ENCODE results near the gene CTXN1.

DNA sequence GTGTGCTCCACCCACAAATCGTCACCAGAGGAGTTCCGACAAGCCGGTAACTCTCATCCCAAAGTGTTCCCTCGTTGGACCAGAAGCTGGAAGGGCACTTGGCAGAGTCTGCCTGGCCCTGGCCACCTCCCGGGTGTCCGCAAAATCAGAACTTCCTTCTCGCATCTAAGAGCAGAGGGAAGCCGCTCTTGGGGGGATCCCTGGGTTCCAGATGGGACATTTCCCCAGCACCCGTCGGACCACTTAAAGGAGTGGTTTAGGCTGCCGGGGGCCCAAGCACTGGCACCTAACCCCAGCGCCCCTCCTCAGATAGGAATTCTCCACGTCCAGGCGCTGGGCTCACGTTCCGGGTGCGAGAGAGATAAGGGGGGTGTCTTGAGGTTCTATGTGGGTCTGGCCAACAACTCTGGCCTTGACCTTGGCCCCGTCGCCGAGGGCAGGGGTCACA, 23.1 kb downstream of the CTXN1 start:
- TF ChIP-seq, protein P1, sequence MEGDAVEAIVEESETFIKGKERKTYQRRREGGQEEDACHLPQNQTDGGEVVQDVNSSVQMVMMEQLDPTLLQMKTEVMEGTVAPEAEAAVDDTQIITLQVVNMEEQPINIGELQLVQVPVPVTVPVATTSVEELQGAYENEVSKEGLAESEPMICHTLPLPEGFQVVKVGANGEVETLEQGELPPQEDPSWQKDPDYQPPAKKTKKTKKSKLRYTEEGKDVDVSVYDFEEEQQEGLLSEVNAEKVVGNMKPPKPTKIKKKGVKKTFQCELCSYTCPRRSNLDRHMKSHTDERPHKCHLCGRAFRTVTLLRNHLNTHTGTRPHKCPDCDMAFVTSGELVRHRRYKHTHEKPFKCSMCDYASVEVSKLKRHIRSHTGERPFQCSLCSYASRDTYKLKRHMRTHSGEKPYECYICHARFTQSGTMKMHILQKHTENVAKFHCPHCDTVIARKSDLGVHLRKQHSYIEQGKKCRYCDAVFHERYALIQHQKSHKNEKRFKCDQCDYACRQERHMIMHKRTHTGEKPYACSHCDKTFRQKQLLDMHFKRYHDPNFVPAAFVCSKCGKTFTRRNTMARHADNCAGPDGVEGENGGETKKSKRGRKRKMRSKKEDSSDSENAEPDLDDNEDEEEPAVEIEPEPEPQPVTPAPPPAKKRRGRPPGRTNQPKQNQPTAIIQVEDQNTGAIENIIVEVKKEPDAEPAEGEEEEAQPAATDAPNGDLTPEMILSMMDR (IDR thresholded peaks at IDR 0.05), result no peak
- no peak for TF ChIP-seq EP300 (IDR thresholded peaks at IDR 0.05; ENCODE audit: low read depth)

Data from transverse colon (tissue), 3 donors.